ENCODE data around the gene GAB2. TPM values are rescaled to one million over a fixed set of nuclear protein-coding genes. Genes with fewer than 3 reads are reported as not detected.

The GAB2 gene
- polyA plus RNA-seq, 1 experiment = 8.7 TPM

- DNase-seq (ENCODE audit: low read depth, low spot score) = no peak
- no peak for TF ChIP-seq CTCF (IDR thresholded peaks at IDR 0.05; ENCODE audit: low read depth, low read length)
- CTCF ChIA-PET = no interaction called here
- H3K9me3 ChIP-seq (ENCODE audit: control insufficient read depth, insufficient read depth, low read length) = no peaks in the 10 kb centered on the region
- H3K27me3 ChIP-seq (ENCODE audit: control insufficient read depth, insufficient read depth, low read length) = no peaks in the 10 kb centered on the region
- H3K4me3 ChIP-seq (ENCODE audit: low read depth, low read length) = no peak overlapping the region
- no peak overlapping the region for H3K27ac ChIP-seq (ENCODE audit: low read depth, low read length)
- POLR2A ChIA-PET = no interaction called here
Observed at GRCh38 chr11:78438298-78438975, 20.8 kb upstream of the GAB2 start.

GRCh38 chr11:78432956-78433355 lies 15.3 kb upstream of the GAB2 start:
- CTCF ChIA-PET = interaction anchor here (0.6 to 0.7 kb wide), 6 partner anchors 17 to 981 kb away, joined by 3 to 6 read pairs (median 4); no protein-coding TSS in a partner anchor
- Histone ChIP-seq H3K27me3 (ENCODE audit: control insufficient read depth, insufficient read depth, low read length) (no peaks in the 10 kb centered on the region), H3K27ac (ENCODE audit: low read depth, low read length) (no peak overlapping the region), H3K4me3 (ENCODE audit: low read depth, low read length) (no peak overlapping the region), H3K9me3 (ENCODE audit: control insufficient read depth, insufficient read depth, low read length) (no peaks in the 10 kb centered on the region)
- POLR2A ChIA-PET = no interaction called here
- no peak for DNase-seq (ENCODE audit: low read depth, low spot score)
- TF ChIP-seq CTCF (IDR thresholded peaks at IDR 0.05; ENCODE audit: low read depth, low read length) = no peak

DNA sequence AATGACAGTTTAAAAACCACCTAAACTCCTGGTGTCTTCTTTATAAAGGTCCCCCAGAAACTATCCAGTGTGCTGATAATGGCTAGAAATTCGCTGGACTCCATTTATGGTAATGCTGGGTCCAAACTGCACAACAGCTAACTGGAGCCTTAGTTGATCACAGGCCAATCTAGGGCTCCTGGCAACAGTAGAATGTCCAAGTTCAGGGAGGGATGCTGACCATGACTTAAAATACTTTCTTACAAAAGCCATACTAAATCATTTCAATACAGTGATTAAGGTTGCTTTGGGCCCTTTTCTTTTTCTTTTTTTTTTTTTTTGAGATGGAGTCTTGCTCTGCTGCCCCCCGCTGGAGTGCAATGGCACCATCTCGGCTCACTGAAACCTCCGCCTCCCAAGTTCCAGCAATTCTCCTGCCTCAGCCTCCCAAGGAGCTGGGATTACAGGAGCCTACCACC lies 14.5 kb upstream of the GAB2 start:
- H3K27ac ChIP-seq (ENCODE audit: low read depth, low read length) = no peak overlapping the region
- peak; percentile 50 for TF ChIP-seq CTCF (IDR thresholded peaks at IDR 0.05; ENCODE audit: low read depth, low read length)
- no peak for DNase-seq (ENCODE audit: low read depth, low spot score)

GRCh38 chr11:78429660-78430059 lies 12.0 kb upstream of the GAB2 start:
- no peak overlapping the region for H3K27ac ChIP-seq (ENCODE audit: low read depth, low read length)
- H3K9me3 ChIP-seq (ENCODE audit: control insufficient read depth, insufficient read depth, low read length) = no peaks in the 10 kb centered on the region
- ChIA-PET POLR2A (no interaction called here), CTCF (interaction anchor here (0.6 to 2.5 kb wide), 4 partner anchors 9 to 279 kb away, joined by 3 to 10 read pairs (median 4); no protein-coding TSS in a partner anchor)
- H3K4me3 ChIP-seq (ENCODE audit: low read depth, low read length) = no peak overlapping the region
- no peaks in the 10 kb centered on the region for H3K27me3 ChIP-seq (ENCODE audit: control insufficient read depth, insufficient read depth, low read length)
- no peak for TF ChIP-seq CTCF (IDR thresholded peaks at IDR 0.05; ENCODE audit: low read depth, low read length)
- no peak for DNase-seq (ENCODE audit: low read depth, low spot score)

More for the DNA sequence above, 14.5 kb upstream of the GAB2 start:
- Histone ChIP-seq H3K27me3 (ENCODE audit: control insufficient read depth, insufficient read depth, low read length) (no peaks in the 10 kb centered on the region), H3K9me3 (ENCODE audit: control insufficient read depth, insufficient read depth, low read length) (no peaks in the 10 kb centered on the region), H3K4me3 (ENCODE audit: low read depth, low read length) (no peak overlapping the region)
- CTCF ChIA-PET = interaction anchor here (0.6 to 2.5 kb wide), 12 partner anchors 9 to 982 kb away, joined by 3 to 10 read pairs (median 4); no protein-coding TSS in a partner anchor
- POLR2A ChIA-PET = interaction anchor here (0.7 to 1.0 kb wide), 2 partner anchors 10 to 13 kb away, joined by 3 to 4 read pairs; no protein-coding TSS in a partner anchor

DNA sequence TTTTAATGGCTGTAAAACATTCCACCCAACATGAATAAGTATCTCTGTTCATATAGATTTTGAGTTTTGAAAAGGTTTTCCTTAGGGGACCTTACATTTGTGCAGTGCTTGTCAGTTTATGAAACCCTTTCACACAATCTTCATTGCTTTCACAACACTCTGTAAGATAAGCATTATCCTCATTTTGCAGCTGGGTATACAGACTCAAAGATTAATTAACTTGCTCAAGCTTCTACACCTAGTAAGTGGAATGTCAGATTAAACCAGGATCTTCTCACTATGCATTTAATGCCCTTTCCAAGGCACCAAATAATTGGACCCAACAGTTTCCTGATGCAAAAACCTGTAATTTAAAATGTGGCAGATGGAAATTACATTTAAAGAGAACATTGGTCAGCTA lies 11.6 kb upstream of the GAB2 start:
- POLR2A ChIA-PET = no interaction called here
- CTCF ChIA-PET = interaction anchor here (0.8 to 1.6 kb wide), 2 partner anchors 8 to 135 kb away, joined by 3 to 6 read pairs; no protein-coding TSS in a partner anchor
- DNase-seq (ENCODE audit: low read depth, low spot score) = no peak
- H3K4me3 ChIP-seq (ENCODE audit: low read depth, low read length) = no peak overlapping the region
- no peaks in the 10 kb centered on the region for H3K27me3 ChIP-seq (ENCODE audit: control insufficient read depth, insufficient read depth, low read length)
- no peak for TF ChIP-seq CTCF (IDR thresholded peaks at IDR 0.05; ENCODE audit: low read depth, low read length)
- no peaks in the 10 kb centered on the region for H3K9me3 ChIP-seq (ENCODE audit: control insufficient read depth, insufficient read depth, low read length)
- no peak overlapping the region for H3K27ac ChIP-seq (ENCODE audit: low read depth, low read length)

Data from AG04450 (cell line).